PC-3 (cell line): ENCODE results near the gene MDM1. TPM values are rescaled to one million over a fixed set of nuclear protein-coding genes. Genes with fewer than 3 reads are reported as not detected.

Experiments used
- ATAC-seq: fragments of 200-7000 bp; cut with Tn5 transposase; 2 replicates; pipeline ENCODE4 v1.9.1; 2020; ENCODE audit warnings: mild to moderate bottlenecking, moderate library complexity
- BruUV-seq: library from RNA; stranded (reverse); fragments of 400-500 nt; replicated peaks from 2 replicates; lab custom pipeline; 2021; lab: Mats Ljungman, UMichigan
- CTCF ChIA-PET: fragments of 300-600 bp; sonication (Branson Sonifier 250); formaldehyde crosslinking; loops from one replicate; lab custom pipeline; 2022; ENCODE audit warnings: antibody characterized with exemption; lab: Charles Lee
- POLR2A ChIA-PET: fragments of 300-600 bp; sonication (Branson Sonifier 250); formaldehyde crosslinking; loops from one replicate; lab custom pipeline; 2022; ENCODE audit warnings: antibody characterized with exemption; ENCODE audit not compliant: unreplicated experiment; lab: Charles Lee
- DNase-seq: peaks from one replicate; pipeline ENCODE4 v3.0.0-alpha.2; 2015
- H2AFZ ChIP-seq: fragments of 300-600 bp; sonication (generic); 2 replicates; pipeline ENCODE4 v1.6.0; 2016; ENCODE audit warnings: antibody characterized with exemption, low read length
- H3F3A ChIP-seq: fragments of 300-600 bp; sonication (generic); one replicate; pipeline ENCODE4 v1.6.0; 2017; ENCODE audit warnings: antibody characterized with exemption, low read length, control low read depth, mild to moderate bottlenecking; ENCODE audit not compliant: unreplicated experiment
- H3K27ac ChIP-seq: fragments of 300-600 bp; sonication (generic); 2 replicates; pipeline ENCODE4 v1.5.1; 2016; ENCODE audit warnings: mild to moderate bottlenecking, low read length
- H3K27me3 ChIP-seq: fragments of 300-600 bp; sonication (generic); 2 replicates; pipeline ENCODE4 v1.6.1; 2016; ENCODE audit warnings: low read length, mixed read lengths
- H3K36me3 ChIP-seq: fragments of 300-600 bp; sonication (generic); 2 replicates; pipeline ENCODE4 v1.6.1; 2016; ENCODE audit warnings: low read depth, mixed run types, low read length, mixed read lengths
- H3K4me1 ChIP-seq: fragments of 300-600 bp; sonication (generic); 2 replicates; pipeline ENCODE4 v1.5.1; 2016; ENCODE audit warnings: low read length; ENCODE audit not compliant: insufficient read depth
- H3K4me2 ChIP-seq: fragments of 300-600 bp; sonication (generic); 2 replicates; pipeline ENCODE4 v1.6.0; 2016; ENCODE audit warnings: low read length
- H3K4me3 ChIP-seq: fragments of 300-600 bp; sonication (generic); 2 replicates; pipeline ENCODE4 v1.5.1; 2016; ENCODE audit warnings: mild to moderate bottlenecking, low read length, mixed read lengths
- H3K79me2 ChIP-seq: fragments of 300-600 bp; sonication (generic); 2 replicates; pipeline ENCODE4 v1.6.1; 2017; ENCODE audit warnings: low read length, mixed read lengths
- H3K9ac ChIP-seq: fragments of 300-600 bp; sonication (generic); 2 replicates; pipeline ENCODE4 v1.6.0; 2016; ENCODE audit warnings: mild to moderate bottlenecking, low read length
- H3K9me2 ChIP-seq: fragments of 300-600 bp; sonication (generic); replicated peaks from 2 replicates; pipeline ENCODE4 v1.6.1; 2016; ENCODE audit warnings: mixed run types, low read length, mixed read lengths
- H3K9me3 ChIP-seq: fragments of 300-600 bp; sonication (generic); 2 replicates; pipeline ENCODE4 v1.6.1; 2016; ENCODE audit warnings: low read length, mixed read lengths
- H4K20me1 ChIP-seq: fragments of 300-600 bp; sonication (generic); 2 replicates; pipeline ENCODE4 v1.6.1; 2016; ENCODE audit warnings: low read length, mixed read lengths
- CTCF ChIP-seq: fragments of 300-600 bp; sonication (generic); conservative IDR thresholded peaks from 2 replicates; pipeline ENCODE4 v1.5.1; 2017; ENCODE audit warnings: antibody characterized with exemption, low read depth, mild to moderate bottlenecking, low read length
- EZH2 ChIP-seq: fragments of 300-600 bp; sonication (generic); IDR thresholded peaks from one replicate; pipeline ENCODE4 v1.6.1; 2017; ENCODE audit warnings: antibody characterized with exemption, mild to moderate bottlenecking, low read length; ENCODE audit not compliant: unreplicated experiment
- EZH2phosphoT487 ChIP-seq: fragments of 300-600 bp; sonication (generic); IDR thresholded peaks from 2 replicates; pipeline ENCODE4 v1.6.1; 2018; ENCODE audit warnings: mild to moderate bottlenecking, antibody characterized with exemption, low read length, borderline replicate concordance
- intact Hi-C: fragments of 100-400 bp; cut with micrococcal nuclease; formaldehyde crosslinking; loops from 2 replicates; pipeline ENCODE4 v1.9.0; 2023
- total RNA-seq: library from RNA; depleted of rRNA; stranded (reverse); fragments of >200 nt; gene quantifications from 2 replicates; pipeline ENCODE4 v1.2.3, GENCODE V29; 2014

MDM1 gene
- total RNA-seq, 1 experiment from 2014 or later = 10.4 TPM

- intact Hi-C loops = no loop called here
- ChIA-PET CTCF (no interaction called here), POLR2A (interaction anchor here (0.6 kb wide), 1 partner anchor 592 kb away, joined by 3 read pairs; no protein-coding TSS in a partner anchor)
- Histone ChIP-seq H4K20me1 (no peaks in the 10 kb centered on the region), H3F3A (no peaks in the 10 kb centered on the region), H3K36me3 (no peaks in the 10 kb centered on the region), H3K9me2 (no peaks in the 10 kb centered on the region), H3K4me2 (no peak overlapping the region), H3K4me3 (no peak overlapping the region), H3K9me3 (no peaks in the 10 kb centered on the region), H3K9ac (no peak overlapping the region), H2AFZ (no peak overlapping the region), H3K27ac (no peak overlapping the region), H3K27me3 (no peaks in the 10 kb centered on the region), H3K4me1 (no peaks in the 10 kb centered on the region), H3K79me2 (no peaks in the 10 kb centered on the region)
- DNase-seq (no peak), ATAC-seq (no peak)
- BruUV-seq = no TSS peak
- TF ChIP-seq EZH2 (no peak), CTCF (no peak), EZH2phosphoT487 (no peak)
Measured at GRCh38 chr12:68285541-68285940, 46.6 kb downstream of the MDM1 start.

- Histone ChIP-seq H3K9me3 (no peaks in the 10 kb centered on the region), H3K36me3 (no peaks in the 10 kb centered on the region), H3K27ac (no peak overlapping the region), H3K9ac (no peak overlapping the region), H3F3A (no peaks in the 10 kb centered on the region), H2AFZ (no peak overlapping the region), H3K9me2 (no peaks in the 10 kb centered on the region), H4K20me1 (no peaks in the 10 kb centered on the region), H3K4me1 (peaks cover 20% of the 10 kb centered on the region), H3K4me2 (no peak overlapping the region), H3K79me2 (no peaks in the 10 kb centered on the region), H3K4me3 (no peak overlapping the region), H3K27me3 (no peaks in the 10 kb centered on the region)
- TF ChIP-seq EZH2 (no peak), EZH2phosphoT487 (no peak), CTCF (no peak)
- ChIA-PET CTCF (no interaction called here), POLR2A (no interaction called here)
- no peak for DNase-seq
- BruUV-seq = no TSS peak
- ATAC-seq = no peak
- intact Hi-C loops = no loop called here
Measured at GRCh38 chr12:68281322-68282077, 50.7 kb downstream of the MDM1 start.

GRCh38 chr12:68280240-68280639 lies 51.9 kb downstream of the MDM1 start:
- Histone ChIP-seq H3K36me3 (no peaks in the 10 kb centered on the region), H3K9ac (no peak overlapping the region), H2AFZ (no peak overlapping the region), H3K4me2 (no peak overlapping the region), H3K9me2 (no peaks in the 10 kb centered on the region), H3K9me3 (no peaks in the 10 kb centered on the region), H3K79me2 (no peaks in the 10 kb centered on the region), H3K27ac (no peak overlapping the region), H4K20me1 (no peaks in the 10 kb centered on the region), H3K27me3 (no peaks in the 10 kb centered on the region), H3F3A (no peaks in the 10 kb centered on the region), H3K4me3 (no peak overlapping the region), H3K4me1 (peaks cover 21% of the 10 kb centered on the region)
- ATAC-seq = no peak
- POLR2A ChIA-PET = no interaction called here
- TF ChIP-seq EZH2 (no peak), EZH2phosphoT487 (no peak), CTCF (no peak)
- BruUV-seq = no TSS peak
- CTCF ChIA-PET = no interaction called here
- no peak for DNase-seq
- intact Hi-C loops = no loop called here
